ENCODE results near the gene INPP4A.

DNA sequence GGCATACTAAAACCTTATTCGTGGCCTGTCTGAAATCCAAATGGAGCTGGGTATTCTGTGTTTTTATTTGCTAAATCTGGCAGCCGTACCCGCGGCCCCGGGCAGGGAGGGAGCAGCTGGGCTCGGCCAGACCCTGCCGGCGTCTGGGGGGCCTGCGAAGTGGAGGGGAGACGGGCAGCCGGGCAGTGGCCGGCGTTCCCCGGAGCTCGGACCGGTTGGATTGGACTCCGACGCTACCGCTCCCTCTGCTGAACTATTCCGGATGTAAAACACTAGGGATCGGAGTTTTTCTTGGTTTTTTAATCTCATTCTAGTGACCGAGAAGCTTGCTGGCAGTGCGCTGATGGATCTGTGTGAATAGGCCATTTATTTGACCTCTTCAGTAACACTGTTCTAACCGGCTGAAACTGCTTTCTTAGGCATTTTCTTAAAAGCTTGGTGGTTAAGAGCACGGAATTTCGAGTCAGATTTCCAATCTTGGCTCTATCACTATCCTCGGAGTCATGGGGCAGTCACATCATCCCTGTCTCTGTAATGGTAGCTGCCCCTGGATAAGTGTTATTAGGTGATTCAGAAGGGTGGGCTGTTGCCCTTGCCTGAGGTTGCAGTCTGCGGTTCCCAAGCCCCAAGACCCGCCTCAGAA lies 164.4 kb downstream of the INPP4A start:
- no peak for TF ChIP-seq ZNF155 (tag by site-specific recombination; IDR thresholded peaks at IDR 0.05)
- TF ChIP-seq, protein P1, sequence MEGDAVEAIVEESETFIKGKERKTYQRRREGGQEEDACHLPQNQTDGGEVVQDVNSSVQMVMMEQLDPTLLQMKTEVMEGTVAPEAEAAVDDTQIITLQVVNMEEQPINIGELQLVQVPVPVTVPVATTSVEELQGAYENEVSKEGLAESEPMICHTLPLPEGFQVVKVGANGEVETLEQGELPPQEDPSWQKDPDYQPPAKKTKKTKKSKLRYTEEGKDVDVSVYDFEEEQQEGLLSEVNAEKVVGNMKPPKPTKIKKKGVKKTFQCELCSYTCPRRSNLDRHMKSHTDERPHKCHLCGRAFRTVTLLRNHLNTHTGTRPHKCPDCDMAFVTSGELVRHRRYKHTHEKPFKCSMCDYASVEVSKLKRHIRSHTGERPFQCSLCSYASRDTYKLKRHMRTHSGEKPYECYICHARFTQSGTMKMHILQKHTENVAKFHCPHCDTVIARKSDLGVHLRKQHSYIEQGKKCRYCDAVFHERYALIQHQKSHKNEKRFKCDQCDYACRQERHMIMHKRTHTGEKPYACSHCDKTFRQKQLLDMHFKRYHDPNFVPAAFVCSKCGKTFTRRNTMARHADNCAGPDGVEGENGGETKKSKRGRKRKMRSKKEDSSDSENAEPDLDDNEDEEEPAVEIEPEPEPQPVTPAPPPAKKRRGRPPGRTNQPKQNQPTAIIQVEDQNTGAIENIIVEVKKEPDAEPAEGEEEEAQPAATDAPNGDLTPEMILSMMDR (tag by site-specific recombination; IDR thresholded peaks at IDR 0.05) = no peak
- no peak for TF ChIP-seq ZNF624 (tag by site-specific recombination; IDR thresholded peaks at IDR 0.05)
- TF ChIP-seq ZNF571 (tag by site-specific recombination; IDR thresholded peaks at IDR 0.05) = no peak
- TF ChIP-seq, protein P2, sequence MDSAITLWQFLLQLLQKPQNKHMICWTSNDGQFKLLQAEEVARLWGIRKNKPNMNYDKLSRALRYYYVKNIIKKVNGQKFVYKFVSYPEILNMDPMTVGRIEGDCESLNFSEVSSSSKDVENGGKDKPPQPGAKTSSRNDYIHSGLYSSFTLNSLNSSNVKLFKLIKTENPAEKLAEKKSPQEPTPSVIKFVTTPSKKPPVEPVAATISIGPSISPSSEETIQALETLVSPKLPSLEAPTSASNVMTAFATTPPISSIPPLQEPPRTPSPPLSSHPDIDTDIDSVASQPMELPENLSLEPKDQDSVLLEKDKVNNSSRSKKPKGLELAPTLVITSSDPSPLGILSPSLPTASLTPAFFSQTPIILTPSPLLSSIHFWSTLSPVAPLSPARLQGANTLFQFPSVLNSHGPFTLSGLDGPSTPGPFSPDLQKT (IDR thresholded peaks at IDR 0.05; ENCODE audit: borderline replicate concordance, low read depth, low read length) = no peak
- TF ChIP-seq ZBTB17 (tag by site-specific recombination; IDR thresholded peaks at IDR 0.05) = no peak
- no peak for TF ChIP-seq KLF10 (tag by site-specific recombination; IDR thresholded peaks at IDR 0.05)
- no peak for TF ChIP-seq ZNF324 (tag by site-specific recombination; IDR thresholded peaks at IDR 0.05)
- TF ChIP-seq, protein P3, sequence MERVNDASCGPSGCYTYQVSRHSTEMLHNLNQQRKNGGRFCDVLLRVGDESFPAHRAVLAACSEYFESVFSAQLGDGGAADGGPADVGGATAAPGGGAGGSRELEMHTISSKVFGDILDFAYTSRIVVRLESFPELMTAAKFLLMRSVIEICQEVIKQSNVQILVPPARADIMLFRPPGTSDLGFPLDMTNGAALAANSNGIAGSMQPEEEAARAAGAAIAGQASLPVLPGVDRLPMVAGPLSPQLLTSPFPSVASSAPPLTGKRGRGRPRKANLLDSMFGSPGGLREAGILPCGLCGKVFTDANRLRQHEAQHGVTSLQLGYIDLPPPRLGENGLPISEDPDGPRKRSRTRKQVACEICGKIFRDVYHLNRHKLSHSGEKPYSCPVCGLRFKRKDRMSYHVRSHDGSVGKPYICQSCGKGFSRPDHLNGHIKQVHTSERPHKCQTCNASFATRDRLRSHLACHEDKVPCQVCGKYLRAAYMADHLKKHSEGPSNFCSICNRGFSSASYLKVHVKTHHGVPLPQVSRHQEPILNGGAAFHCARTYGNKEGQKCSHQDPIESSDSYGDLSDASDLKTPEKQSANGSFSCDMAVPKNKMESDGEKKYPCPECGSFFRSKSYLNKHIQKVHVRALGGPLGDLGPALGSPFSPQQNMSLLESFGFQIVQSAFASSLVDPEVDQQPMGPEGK (tag by site-specific recombination; IDR thresholded peaks at IDR 0.05) = no peak
- TF ChIP-seq, protein P4, sequence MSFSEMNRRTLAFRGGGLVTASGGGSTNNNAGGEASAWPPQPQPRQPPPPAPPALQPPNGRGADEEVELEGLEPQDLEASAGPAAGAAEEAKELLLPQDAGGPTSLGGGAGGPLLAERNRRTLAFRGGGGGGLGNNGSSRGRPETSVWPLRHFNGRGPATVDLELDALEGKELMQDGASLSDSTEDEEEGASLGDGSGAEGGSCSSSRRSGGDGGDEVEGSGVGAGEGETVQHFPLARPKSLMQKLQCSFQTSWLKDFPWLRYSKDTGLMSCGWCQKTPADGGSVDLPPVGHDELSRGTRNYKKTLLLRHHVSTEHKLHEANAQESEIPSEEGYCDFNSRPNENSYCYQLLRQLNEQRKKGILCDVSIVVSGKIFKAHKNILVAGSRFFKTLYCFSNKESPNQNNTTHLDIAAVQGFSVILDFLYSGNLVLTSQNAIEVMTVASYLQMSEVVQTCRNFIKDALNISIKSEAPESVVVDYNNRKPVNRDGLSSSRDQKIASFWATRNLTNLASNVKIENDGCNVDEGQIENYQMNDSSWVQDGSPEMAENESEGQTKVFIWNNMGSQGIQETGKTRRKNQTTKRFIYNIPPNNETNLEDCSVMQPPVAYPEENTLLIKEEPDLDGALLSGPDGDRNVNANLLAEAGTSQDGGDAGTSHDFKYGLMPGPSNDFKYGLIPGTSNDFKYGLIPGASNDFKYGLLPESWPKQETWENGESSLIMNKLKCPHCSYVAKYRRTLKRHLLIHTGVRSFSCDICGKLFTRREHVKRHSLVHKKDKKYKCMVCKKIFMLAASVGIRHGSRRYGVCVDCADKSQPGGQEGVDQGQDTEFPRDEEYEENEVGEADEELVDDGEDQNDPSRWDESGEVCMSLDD (tag by site-specific recombination; IDR thresholded peaks at IDR 0.05) = no peak
- no peak for TF ChIP-seq MEIS1 (CRISPR knock-in tag; IDR thresholded peaks at IDR 0.05; ENCODE audit: borderline replicate concordance)
- TF ChIP-seq, protein P5, sequence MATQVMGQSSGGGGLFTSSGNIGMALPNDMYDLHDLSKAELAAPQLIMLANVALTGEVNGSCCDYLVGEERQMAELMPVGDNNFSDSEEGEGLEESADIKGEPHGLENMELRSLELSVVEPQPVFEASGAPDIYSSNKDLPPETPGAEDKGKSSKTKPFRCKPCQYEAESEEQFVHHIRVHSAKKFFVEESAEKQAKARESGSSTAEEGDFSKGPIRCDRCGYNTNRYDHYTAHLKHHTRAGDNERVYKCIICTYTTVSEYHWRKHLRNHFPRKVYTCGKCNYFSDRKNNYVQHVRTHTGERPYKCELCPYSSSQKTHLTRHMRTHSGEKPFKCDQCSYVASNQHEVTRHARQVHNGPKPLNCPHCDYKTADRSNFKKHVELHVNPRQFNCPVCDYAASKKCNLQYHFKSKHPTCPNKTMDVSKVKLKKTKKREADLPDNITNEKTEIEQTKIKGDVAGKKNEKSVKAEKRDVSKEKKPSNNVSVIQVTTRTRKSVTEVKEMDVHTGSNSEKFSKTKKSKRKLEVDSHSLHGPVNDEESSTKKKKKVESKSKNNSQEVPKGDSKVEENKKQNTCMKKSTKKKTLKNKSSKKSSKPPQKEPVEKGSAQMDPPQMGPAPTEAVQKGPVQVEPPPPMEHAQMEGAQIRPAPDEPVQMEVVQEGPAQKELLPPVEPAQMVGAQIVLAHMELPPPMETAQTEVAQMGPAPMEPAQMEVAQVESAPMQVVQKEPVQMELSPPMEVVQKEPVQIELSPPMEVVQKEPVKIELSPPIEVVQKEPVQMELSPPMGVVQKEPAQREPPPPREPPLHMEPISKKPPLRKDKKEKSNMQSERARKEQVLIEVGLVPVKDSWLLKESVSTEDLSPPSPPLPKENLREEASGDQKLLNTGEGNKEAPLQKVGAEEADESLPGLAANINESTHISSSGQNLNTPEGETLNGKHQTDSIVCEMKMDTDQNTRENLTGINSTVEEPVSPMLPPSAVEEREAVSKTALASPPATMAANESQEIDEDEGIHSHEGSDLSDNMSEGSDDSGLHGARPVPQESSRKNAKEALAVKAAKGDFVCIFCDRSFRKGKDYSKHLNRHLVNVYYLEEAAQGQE (tag by site-specific recombination; IDR thresholded peaks at IDR 0.05) = no peak

Measured in HEK293 (cell line).